H9 (cell line): ENCODE measurements around the gene TTC28. TPM values are rescaled to one million over a fixed set of nuclear protein-coding genes. Genes with fewer than 3 reads are reported as not detected.

Source experiments
- DNase-seq: peaks from one replicate; pipeline ENCODE4 v3.0.0-alpha.2; 2017
- H2AFZ ChIP-seq: one replicate; pipeline ENCODE4 v1.6.1; 2013; ENCODE audit warnings: mild to moderate bottlenecking, low read length, control low read depth, moderate library complexity
- H2AK5ac ChIP-seq: 2 replicates; pipeline ENCODE4 v1.6.1; 2013; ENCODE audit warnings: low read length, control low read depth, mixed read lengths; ENCODE audit not compliant: insufficient read length
- H2BK120ac ChIP-seq: one replicate; pipeline ENCODE4 v1.6.1; 2013; ENCODE audit warnings: low read depth, mild to moderate bottlenecking, low read length, control low read depth, inconsistent platforms; ENCODE audit not compliant: poor library complexity, severe bottlenecking
- H2BK12ac ChIP-seq: 2 replicates; pipeline ENCODE4 v1.6.1; 2013; ENCODE audit warnings: low read length, control low read depth, mixed read lengths, low read depth; ENCODE audit not compliant: insufficient read length
- H2BK15ac ChIP-seq: 2 replicates; pipeline ENCODE4 v1.6.1; 2013; ENCODE audit warnings: low read depth, low read length, control low read depth
- H2BK20ac ChIP-seq: one replicate; pipeline ENCODE4 v1.6.1; 2013; ENCODE audit warnings: low read depth, mild to moderate bottlenecking, low read length, control low read depth, inconsistent platforms; ENCODE audit not compliant: poor library complexity, severe bottlenecking
- H2BK5ac ChIP-seq: 2 replicates; pipeline ENCODE4 v1.6.1; 2013; ENCODE audit warnings: low read length, control low read depth, mixed read lengths; ENCODE audit not compliant: insufficient read length
- H3K14ac ChIP-seq: 2 replicates; pipeline ENCODE4 v1.6.1; 2013; ENCODE audit warnings: low read length, control low read depth; ENCODE audit not compliant: insufficient read depth
- H3K18ac ChIP-seq: 2 replicates; pipeline ENCODE4 v1.6.1; 2013; ENCODE audit warnings: low read depth, mild to moderate bottlenecking, mixed read lengths, low read length, control low read depth; ENCODE audit not compliant: insufficient read length
- H3K23ac ChIP-seq: 2 replicates; pipeline ENCODE4 v1.6.1; 2013; ENCODE audit warnings: low read length, control low read depth, mixed read lengths, low read depth; ENCODE audit not compliant: insufficient read length
- H3K23me2 ChIP-seq: 2 replicates; pipeline ENCODE4 v1.6.1; 2013; ENCODE audit warnings: low read depth, mild to moderate bottlenecking, mixed read lengths, low read length, control low read depth; ENCODE audit not compliant: insufficient read length, poor library complexity, severe bottlenecking
- H3K27ac ChIP-seq: 2 replicates; pipeline ENCODE4 v1.5.1; 2013; ENCODE audit warnings: low read length, control low read depth, mixed read lengths, low read depth; ENCODE audit not compliant: insufficient read length
- H3K27me3 ChIP-seq: 2 replicates; pipeline ENCODE4 v1.6.1; 2013; ENCODE audit warnings: low read length, control low read depth, inconsistent platforms; ENCODE audit not compliant: insufficient read depth
- H3K4ac ChIP-seq: 2 replicates; pipeline ENCODE4 v1.6.1; 2013; ENCODE audit warnings: low read depth, mild to moderate bottlenecking, control low read depth, inconsistent platforms, low read length, moderate library complexity
- H3K4me1 ChIP-seq: 2 replicates; pipeline ENCODE4 v1.6.1; 2013; ENCODE audit warnings: low read length, control low read depth, inconsistent platforms; ENCODE audit not compliant: insufficient read depth
- H3K4me2 ChIP-seq: 2 replicates; pipeline ENCODE4 v1.6.1; 2013; ENCODE audit warnings: low read length, control low read depth, mixed read lengths; ENCODE audit not compliant: insufficient read length, insufficient read depth
- H3K56ac ChIP-seq: 2 replicates; pipeline ENCODE4 v1.6.1; 2013; ENCODE audit warnings: low read depth, mild to moderate bottlenecking, mixed read lengths, low read length, control low read depth; ENCODE audit not compliant: insufficient read length
- H3K79me1 ChIP-seq: 2 replicates; pipeline ENCODE4 v1.6.1; 2013; ENCODE audit warnings: low read depth, mild to moderate bottlenecking, moderate library complexity, low read length, control low read depth, inconsistent platforms; ENCODE audit not compliant: insufficient read depth, poor library complexity, severe bottlenecking
- H3K79me2 ChIP-seq: 2 replicates; pipeline ENCODE4 v1.6.1; 2013; ENCODE audit warnings: low read length, control low read depth, inconsistent platforms; ENCODE audit not compliant: insufficient read depth
- H3K9ac ChIP-seq: 2 replicates; pipeline ENCODE4 v1.6.1; 2013; ENCODE audit warnings: low read length, control low read depth, mixed read lengths; ENCODE audit not compliant: insufficient read length; ENCODE audit errors: extremely low read depth
- H3K9me3 ChIP-seq: one replicate; pipeline ENCODE4 v1.6.1; 2013; ENCODE audit warnings: low read depth, low read length, inconsistent platforms; ENCODE audit not compliant: control insufficient read depth
- H3T11ph ChIP-seq: one replicate; pipeline ENCODE4 v1.6.1; 2013; ENCODE audit warnings: mild to moderate bottlenecking, low read length, control low read depth, inconsistent platforms
- H4K20me1 ChIP-seq: one replicate; pipeline ENCODE4 v1.6.1; 2013; ENCODE audit not compliant: control insufficient read depth, insufficient read length, insufficient read depth
- H4K5ac ChIP-seq: 2 replicates; pipeline ENCODE4 v1.6.1; 2013; ENCODE audit warnings: low read depth, mild to moderate bottlenecking, mixed read lengths, low read length, control low read depth; ENCODE audit not compliant: insufficient read length
- H4K8ac ChIP-seq: replicated peaks from 2 replicates; pipeline ENCODE4 v1.6.1; 2013; ENCODE audit warnings: low read length, control low read depth, mixed read lengths, low read depth; ENCODE audit not compliant: insufficient read length
- H4K91ac ChIP-seq: 2 replicates; pipeline ENCODE4 v1.6.1; 2013; ENCODE audit warnings: low read depth, mild to moderate bottlenecking, moderate library complexity, mixed read lengths, low read length, control low read depth; ENCODE audit not compliant: insufficient read length
- H3K27ac Mint-ChIP-seq, 3 experiments: 2 replicates in 2 of 3; 3 replicates in 1 of 3; pipeline ENCODE4 v1.8.0; 2020 to 2021; ENCODE audit warnings: mixed read lengths in 3 of 3, mild to moderate bottlenecking in 1 of 3, moderate library complexity in 1 of 3
- H3K27me3 Mint-ChIP-seq: 2 replicates; pipeline ENCODE4 v1.8.0; 2021; ENCODE audit warnings: low read depth, mild to moderate bottlenecking, moderate library complexity, mixed read lengths
- H3K36me3 Mint-ChIP-seq, 3 experiments: 2 replicates in 2 of 3; 3 replicates in 1 of 3; pipeline ENCODE4 v1.8.0; 2020 to 2021; ENCODE audit warnings: low read depth in 3 of 3, mixed read lengths in 3 of 3; ENCODE audit not compliant: insufficient read depth in 1 of 3
- H3K4me1 Mint-ChIP-seq, 2 experiments: 2 replicates each; pipeline ENCODE4 v1.8.0; 2020; ENCODE audit warnings: mixed read lengths in 2 of 2
- H3K4me3 Mint-ChIP-seq, 2 experiments: 2 replicates in 1 of 2; 3 replicates in 1 of 2; pipeline ENCODE4 v1.8.0; 2020 to 2021; ENCODE audit warnings: mild to moderate bottlenecking in 2 of 2, mixed read lengths in 2 of 2, moderate library complexity in 1 of 2
- H3K9me3 Mint-ChIP-seq, 2 experiments: 2 replicates in 1 of 2; 3 replicates in 1 of 2; pipeline ENCODE4 v1.8.0; 2020; ENCODE audit warnings: mild to moderate bottlenecking in 2 of 2, mixed read lengths in 2 of 2, moderate library complexity in 1 of 2
- CTCF ChIP-seq: fragments of 200-600 bp; sonication (generic); conservative IDR thresholded peaks from 3 replicates; pipeline ENCODE4 v1.8.0; 2021; ENCODE audit warnings: antibody characterized with exemption, mild to moderate bottlenecking
- WGBS: extraction: QIAGEN DNeasy Blood & Tissue Kit; methylation state at CpG from one replicate; pipeline ENCODE4 v1.1.7; 2013; ENCODE audit warnings: missing lambda C conversion rate, low lambda C conversion rate, mixed read lengths; ENCODE audit not compliant: insufficient read length; ENCODE audit errors: extremely low coverage; 5-methylcytosine and 5-hydroxymethylcytosine counted together
- total RNA-seq: library from RNA; stranded (reverse); gene quantifications from 2 replicates; pipeline ENCODE4 v1.2.1, GENCODE V29; 2021

Gene TTC28
- total RNA-seq, 1 experiment from 2014 or later = 13.6 TPM

GRCh38 chr22:28442711-28443525, 236.7 kb downstream of the TTC28 start:
- Histone ChIP-seq H3K9ac (peak overlapping the region; percentile 61), H3K4me2 (peak overlapping the region; percentile 94), H2BK120ac (no peak overlapping the region), H3K27me3 (no peaks in the 10 kb centered on the region), H3K79me1 (no peaks in the 10 kb centered on the region), H3K23ac (no peak overlapping the region), H2BK20ac (no peak overlapping the region), H3K27ac (no peak overlapping the region), H2BK12ac (no peak overlapping the region), H3K18ac (no peak overlapping the region), H3T11ph (no peak overlapping the region), H3K4me1 (no peaks in the 10 kb centered on the region), H3K23me2 (peaks cover 10% of the 10 kb centered on the region), H3K14ac (no peak overlapping the region), H3K4ac (no peak overlapping the region), H3K56ac (no peak overlapping the region), H4K8ac (no peak overlapping the region), H3K9me3 (no peaks in the 10 kb centered on the region), H4K91ac (no peak overlapping the region), H4K20me1 (no peaks in the 10 kb centered on the region), H2AK5ac (no peak overlapping the region), H4K5ac (no peak overlapping the region), H2BK5ac (no peak overlapping the region), H3K79me2 (no peaks in the 10 kb centered on the region), H2AFZ (peak overlapping the region; percentile 3), H2BK15ac (no peak overlapping the region)
- Mint-ChIP-seq H3K4me3 (peak overlapping the region; percentile 80 to 89), H3K9me3 (no peaks in the 10 kb centered on the region), H3K27me3 (no peaks in the 10 kb centered on the region), H3K4me1 (peaks cover 18 to 21% of the 10 kb centered on the region in 2 experiments), H3K36me3 (no peaks in the 10 kb centered on the region), H3K27ac (peak overlapping the region; percentile 74 to 91 (median 76); a peak in 4 of 7 replicates)
- no CpG with 5 or more reads among the region's 29 CpGs for WGBS
- TF ChIP-seq CTCF = no peak
- DNase-seq = peak; percentile 36
